Cardiac septum (tissue), 1 donor: ENCODE measurements around the gene HS3ST3B1. TPM values are rescaled to one million over a fixed set of nuclear protein-coding genes. Genes with fewer than 3 reads are reported as not detected.

Source experiments
- DNase-seq: peaks from one replicate; pipeline ENCODE4 v3.0.0-alpha.2; 2020; ENCODE audit warnings: low spot score
- intact Hi-C: fragments of 100-400 bp; cut with DNase I; formaldehyde crosslinking; loops from one replicate; pipeline ENCODE4 v1.14.0; 2022
- total RNA-seq: library from RNA; stranded (reverse); fragmentation: NEBNext Ultra II Directional; extraction: Animal tissue kit (Norgen Biotek cat#: 25700); gene quantifications from one replicate; pipeline ENCODE4 v1.2.1, GENCODE V29; 2021
- donor health status: DM: no; HTN: no; CAD: no.

HS3ST3B1 gene
- total RNA-seq, 1 donor from 2014 or later = 2.6 TPM

- DNase-seq = no peak
- intact Hi-C loops = no loop called here
These were observed 17.4 kb downstream of the HS3ST3B1 start for GRCh38 chr17:14318109-14318917.

DNA sequence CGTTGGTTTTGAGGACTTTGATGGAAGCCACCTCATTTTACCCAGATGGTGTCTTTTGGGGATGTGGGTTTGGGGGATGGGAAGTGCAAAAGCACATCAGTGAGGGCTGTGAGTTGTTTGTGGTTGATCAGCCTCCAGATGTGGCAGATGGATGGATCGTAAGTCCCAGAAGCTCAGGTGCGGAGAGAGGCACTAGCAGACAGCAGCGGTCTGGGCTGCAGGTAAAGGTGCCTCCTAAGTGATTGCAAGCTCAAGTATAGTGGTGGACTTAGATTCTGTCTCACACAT is 18.0 kb downstream of the HS3ST3B1 start:
- intact Hi-C loops = no loop called here
- DNase-seq = no peak

- DNase-seq = no peak
- intact Hi-C loops = no loop called here
These were observed 19.2 kb downstream of the HS3ST3B1 start for GRCh38 chr17:14320098-14320497.

DNA sequence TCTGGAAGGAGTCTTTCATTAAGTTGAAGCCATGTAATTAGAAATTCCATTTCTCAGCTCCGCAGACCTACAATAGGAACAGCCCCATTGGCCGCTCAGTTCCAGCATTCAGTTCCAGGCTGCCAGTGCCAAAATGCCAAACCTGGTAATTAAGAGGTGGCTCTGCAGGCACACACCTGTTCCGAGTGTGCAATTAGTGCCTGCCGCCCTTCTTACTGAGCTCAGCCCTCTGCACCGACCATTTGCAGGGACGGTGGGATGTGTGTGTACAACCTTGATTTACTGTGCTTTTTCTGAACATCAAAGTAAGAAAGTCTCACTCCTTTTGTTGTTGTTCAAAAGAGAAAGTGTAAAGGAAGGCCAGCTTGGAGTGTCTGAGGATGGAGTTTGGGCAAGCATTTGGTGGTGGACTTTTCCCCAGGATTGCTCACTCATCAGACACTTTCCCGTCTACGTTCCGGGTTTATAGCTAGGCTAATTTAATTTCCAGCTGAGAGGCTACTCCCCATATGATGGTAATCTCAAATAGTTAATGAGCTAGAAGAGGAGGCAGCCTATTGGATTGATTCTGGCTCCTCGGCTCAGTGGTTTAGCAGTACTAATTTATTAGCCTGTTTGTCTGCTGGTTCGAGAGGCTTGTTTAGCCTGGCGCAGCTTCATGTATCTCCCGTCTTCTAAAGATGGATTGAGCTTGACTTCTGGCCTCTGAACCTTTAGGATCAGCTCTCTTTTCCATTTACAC is 20.0 kb downstream of the HS3ST3B1 start:
- DNase-seq = no peak
- intact Hi-C loops = no loop called here

DNA sequence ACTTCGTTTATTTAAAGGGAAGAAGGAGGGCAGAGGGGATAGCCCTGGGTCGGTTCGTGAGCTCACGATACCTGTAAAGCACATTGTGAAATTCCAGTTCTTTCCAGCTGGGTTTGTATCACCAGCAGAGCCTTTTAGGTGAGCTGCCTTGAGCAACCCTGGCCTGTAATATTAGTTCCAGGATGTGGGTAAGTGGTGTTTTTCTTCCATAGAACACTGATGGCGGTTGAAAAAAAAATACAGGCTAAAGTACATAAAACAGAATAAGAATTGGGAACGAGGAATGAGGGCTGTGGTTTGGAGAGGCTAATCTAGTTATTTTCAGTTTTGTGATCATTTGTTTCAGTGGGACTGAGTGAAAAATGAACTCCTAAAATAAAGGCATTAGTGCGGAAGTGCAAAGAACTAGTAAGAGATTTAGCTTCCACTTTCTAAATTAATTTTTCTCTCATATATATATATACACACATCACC is 20.6 kb downstream of the HS3ST3B1 start:
- DNase-seq = no peak
- intact Hi-C loops = no loop called here

- no peak for DNase-seq
- intact Hi-C loops = no loop called here
These were observed 21.3 kb downstream of the HS3ST3B1 start for GRCh38 chr17:14321980-14322776.

DNA sequence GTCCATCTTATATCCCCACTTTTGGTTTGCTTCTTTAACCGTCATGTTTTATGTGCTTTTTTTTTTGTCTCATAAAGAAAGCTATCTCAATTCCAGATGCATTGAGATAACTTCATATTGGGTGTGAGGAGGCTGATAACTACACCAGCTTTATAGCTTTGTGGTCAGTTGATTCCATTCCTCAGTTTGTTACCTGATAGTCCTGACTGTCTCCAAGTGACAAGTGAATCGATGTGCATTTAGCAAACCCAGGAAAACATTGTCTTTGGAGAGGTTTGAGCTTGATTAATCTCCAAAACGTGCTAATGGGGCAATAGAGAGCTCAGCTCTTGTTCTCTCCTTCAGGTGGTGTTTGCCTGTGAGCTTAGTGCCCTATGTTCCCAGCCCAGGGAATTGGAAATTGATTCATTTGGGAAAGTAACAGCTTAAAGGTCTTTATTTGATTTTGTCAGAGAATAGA is 22.7 kb downstream of the HS3ST3B1 start:
- intact Hi-C loops = no loop called here
- DNase-seq = no peak

DNA sequence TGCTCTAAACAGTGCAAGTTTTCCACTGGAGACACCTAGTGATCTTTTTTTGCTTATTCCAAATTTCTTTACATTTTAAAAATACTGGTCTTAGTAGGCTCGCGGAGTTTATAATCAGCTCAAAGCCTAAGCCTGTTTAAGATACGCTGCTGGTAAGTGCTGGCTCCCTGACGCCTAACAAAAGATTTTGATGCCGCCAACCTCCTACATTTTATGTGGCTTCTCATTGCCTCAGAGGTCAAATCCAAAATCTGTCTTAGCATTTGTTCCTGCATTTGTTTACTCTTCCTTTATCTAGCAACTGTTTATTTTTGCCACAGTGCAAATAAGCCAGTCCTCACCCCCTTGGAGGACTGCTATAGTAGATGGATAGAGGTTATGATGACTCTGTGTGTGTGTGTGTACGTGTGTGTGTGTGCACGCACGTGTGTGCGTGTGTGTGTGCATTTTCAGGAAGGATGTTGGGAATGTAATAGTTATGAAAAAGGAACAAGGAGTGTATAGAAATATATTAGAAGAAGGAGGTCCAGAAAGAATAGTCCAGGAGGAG is 24.8 kb downstream of the HS3ST3B1 start:
- no peak for DNase-seq
- intact Hi-C loops = no loop called here

GRCh38 chr17:14329900-14330491 is 29.1 kb downstream of the HS3ST3B1 start:
- DNase-seq = no peak
- intact Hi-C loops = no loop called here

DNA sequence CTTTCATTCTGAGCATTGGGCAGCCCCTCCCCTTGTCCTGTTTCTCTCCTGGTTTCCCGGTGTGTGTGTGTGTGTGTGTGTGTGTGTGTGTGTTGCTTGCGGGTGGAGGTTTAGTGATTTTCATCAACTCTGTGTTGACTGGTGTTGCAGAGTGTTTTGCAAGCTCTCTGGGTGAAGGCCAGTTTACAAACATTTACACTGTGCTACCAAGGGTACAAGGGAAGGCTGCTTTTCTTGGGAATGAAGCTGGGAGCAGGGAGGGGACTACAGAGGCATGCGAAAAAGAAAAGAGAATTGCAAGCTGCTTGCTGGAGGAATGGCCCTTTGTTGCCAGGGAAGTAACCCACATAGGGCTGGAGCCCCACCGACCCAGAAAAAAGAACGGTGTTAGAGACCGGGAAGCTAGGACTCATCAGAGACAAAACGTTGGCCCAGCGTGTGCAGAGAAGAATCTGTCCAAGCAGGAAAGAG is 29.6 kb downstream of the HS3ST3B1 start:
- intact Hi-C loops = no loop called here
- no peak for DNase-seq

DNA sequence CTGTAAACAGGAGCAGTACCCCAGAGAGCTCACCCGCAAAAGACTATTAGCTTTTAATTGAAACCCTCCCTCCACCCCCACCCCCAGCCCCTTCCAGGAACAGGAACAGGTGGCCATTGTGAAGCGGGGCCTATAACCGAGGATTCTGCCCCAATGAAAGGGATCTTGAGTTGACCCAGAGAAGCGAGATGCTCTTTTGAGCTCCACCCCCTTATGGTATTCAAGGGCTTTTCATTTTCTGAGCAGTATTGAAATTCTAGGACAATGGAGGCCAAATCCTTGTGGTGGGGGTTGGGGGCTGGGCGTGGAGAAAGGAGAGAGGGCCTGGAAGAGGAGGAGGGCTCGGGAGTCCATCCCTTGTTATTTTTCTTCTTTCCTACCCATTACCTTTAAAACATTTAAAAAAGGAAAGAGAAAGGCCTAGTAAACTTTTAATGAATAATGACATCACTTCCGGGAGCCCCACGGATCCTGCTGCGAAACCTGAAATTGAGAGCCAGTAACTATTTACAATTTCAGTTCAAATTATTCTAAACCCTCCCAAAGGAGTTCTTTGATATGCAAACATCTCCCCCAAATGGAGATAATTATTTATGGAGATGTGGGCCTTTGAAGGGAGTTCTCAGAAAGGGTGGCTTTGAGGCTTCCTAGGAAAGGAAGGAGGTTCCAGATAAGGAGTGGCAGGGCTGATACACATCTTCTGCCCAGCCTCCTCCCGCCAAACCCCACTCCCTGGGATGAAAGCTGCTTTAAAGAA is 30.5 kb downstream of the HS3ST3B1 start:
- intact Hi-C loops = no loop called here
- no peak for DNase-seq

DNA sequence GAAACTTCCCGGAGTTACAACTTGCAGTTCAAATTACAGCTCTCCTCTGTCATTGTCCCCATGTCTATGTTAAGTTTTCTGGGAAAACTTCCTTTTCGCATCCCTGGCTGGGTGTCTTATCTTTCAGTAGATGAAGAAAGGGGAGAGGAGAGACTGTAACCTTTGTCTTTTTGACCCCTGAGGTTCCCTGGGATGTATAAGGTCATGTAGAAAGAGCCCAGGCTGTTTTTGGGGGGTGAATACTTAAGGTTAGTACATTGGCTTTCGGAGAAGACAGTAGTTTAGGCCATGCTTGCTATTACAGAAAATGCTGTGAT is 31.1 kb downstream of the HS3ST3B1 start:
- intact Hi-C loops = no loop called here
- DNase-seq = no peak

- intact Hi-C loops = no loop called here
- DNase-seq = no peak
These were observed 31.4 kb downstream of the HS3ST3B1 start for GRCh38 chr17:14332331-14332730.

DNA sequence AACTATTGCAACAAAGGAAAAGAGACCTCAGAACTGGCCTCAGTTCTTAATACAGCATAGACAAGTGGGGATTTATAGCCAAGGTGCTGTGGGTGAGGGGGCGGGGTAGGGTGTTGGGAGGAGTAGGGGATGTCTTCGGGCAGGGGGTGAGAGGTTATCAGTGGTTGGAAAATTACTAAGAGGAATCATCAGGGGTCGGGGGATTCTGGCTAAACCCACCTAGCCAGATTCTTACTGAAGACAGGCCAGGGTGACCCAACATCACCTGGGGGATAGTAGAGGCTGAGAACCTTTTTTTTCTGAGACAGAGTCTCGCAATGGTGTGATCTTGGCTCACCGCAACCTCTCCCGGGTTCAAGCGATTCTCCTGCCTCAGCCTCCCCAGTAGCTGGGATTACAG is 32.6 kb downstream of the HS3ST3B1 start:
- intact Hi-C loops = no loop called here
- no peak for DNase-seq

- peak; percentile 17 for DNase-seq
- intact Hi-C loops = no loop called here
These were observed 33.5 kb downstream of the HS3ST3B1 start for GRCh38 chr17:14334276-14334840.

DNA sequence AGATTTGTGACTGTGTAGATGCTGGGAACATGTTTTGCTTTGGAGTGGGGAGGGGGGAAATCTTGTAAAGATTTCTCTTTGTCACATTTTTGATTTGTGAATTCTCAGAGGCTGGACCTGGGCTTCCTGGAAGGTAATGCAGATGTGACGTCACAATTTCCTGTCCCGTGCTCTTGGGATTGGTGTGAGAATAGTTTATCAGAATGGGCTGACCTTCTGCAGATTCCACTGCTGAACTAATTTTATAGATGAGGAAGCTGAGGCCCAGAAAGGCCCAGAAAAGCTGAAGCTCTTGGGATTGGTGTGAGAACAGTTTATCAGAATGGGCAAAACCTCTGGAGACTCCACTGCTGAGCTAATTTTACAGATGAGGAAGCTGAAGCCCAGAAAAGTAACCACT is 34.0 kb downstream of the HS3ST3B1 start:
- intact Hi-C loops = no loop called here
- DNase-seq = no peak

- peak; percentile 66 for DNase-seq
- intact Hi-C loops = no loop called here
These were observed 35.5 kb downstream of the HS3ST3B1 start for GRCh38 chr17:14336418-14336817.

DNA sequence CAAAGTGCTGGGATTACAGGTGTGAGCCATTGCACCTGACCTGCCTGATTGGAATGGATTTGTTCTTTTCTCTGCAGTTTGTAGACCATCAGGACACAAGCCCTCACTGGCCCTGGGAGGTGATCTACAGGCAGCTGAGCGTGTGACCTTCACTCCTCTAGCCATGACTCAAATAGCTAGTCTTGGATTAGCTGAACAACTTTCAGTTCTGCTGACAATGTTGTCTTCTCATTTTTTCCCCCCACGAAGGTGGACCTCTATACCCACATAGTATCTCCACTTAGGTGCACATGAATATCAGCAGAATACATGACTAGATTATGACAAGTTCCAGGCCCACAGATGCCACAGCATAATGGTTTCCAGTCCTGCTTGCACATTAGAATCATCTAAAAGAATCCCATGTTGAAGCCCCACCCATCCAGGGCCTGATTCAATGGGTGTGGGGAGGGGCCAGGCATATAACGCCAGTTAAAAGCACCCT is 36.8 kb downstream of the HS3ST3B1 start:
- DNase-seq = peak; percentile 31
- intact Hi-C loops = no loop called here
